GM21717 (cell line): ENCODE data around the gene SERGEF.
"Not testable (repeated sequence)": the region's sequence is repeated elsewhere in the genome, so short reads cannot be mapped to it uniquely, and the experiment has no call there.

Source experiments
- ATAC-seq: cut with Tn5 transposase; IDR thresholded peaks from one replicate; pipeline ENCODE4 v1.9.1; 2021; ENCODE audit warnings: mild to moderate bottlenecking, moderate library complexity; ENCODE audit not compliant: unreplicated experiment

The SERGEF gene

GRCh38 chr11:18001191-18001590, 11.7 kb downstream of the SERGEF start:
- no peak for ATAC-seq

GRCh38 chr11:18000760-18001159, 12.1 kb downstream of the SERGEF start:
- no peak for ATAC-seq

DNA sequence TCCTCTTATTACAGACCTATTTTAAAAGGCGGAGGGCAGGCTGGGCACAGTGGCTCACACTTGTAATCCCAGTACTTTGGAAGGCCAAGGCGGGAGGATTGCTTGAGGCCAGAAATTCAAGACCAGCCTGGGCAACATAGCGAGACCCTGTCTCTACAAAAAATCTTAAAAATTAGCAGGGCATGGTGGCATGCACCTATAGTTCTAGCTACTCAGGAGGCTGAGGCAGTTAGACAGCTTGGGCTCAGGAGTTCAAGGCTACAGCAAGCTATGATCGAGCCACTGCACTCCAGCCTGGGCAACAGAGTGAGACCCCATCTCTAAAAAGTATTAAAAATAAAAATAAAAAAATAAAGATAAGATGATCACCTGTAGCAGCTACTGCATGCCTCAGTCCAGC, 12.7 kb downstream of the SERGEF start:
- not testable (repeated sequence) for ATAC-seq

GRCh38 chr11:17992916-17993315, 19.9 kb downstream of the SERGEF start:
- no peak for ATAC-seq

- peak; percentile 73 for ATAC-seq
These were observed 20.9 kb downstream of the SERGEF start for GRCh38 chr11:17991783-17992433.

DNA sequence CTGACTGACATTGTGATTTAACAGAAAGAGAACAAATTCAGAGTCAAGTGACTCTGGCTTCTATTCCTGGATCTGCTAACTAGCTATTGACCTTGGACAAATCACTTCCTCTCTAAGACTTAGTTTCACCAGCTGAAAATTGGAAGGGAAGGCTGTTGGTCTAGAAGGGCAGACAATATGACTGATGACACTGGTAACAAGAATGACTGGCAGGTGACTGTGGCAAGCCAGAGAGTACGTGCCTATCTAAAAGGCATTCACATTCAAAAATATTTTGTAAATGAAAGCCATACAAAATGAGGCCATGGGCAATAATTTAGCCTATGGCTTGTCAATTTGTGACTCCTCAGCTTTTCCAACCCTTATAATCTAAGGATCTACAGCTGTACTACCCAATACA, 23.5 kb downstream of the SERGEF start:
- ATAC-seq, result no peak

GRCh38 chr11:17988465-17988864, 24.4 kb downstream of the SERGEF start:
- no peak for ATAC-seq

GRCh38 chr11:17987826-17988225, 25.0 kb downstream of the SERGEF start:
- ATAC-seq, result no peak

DNA sequence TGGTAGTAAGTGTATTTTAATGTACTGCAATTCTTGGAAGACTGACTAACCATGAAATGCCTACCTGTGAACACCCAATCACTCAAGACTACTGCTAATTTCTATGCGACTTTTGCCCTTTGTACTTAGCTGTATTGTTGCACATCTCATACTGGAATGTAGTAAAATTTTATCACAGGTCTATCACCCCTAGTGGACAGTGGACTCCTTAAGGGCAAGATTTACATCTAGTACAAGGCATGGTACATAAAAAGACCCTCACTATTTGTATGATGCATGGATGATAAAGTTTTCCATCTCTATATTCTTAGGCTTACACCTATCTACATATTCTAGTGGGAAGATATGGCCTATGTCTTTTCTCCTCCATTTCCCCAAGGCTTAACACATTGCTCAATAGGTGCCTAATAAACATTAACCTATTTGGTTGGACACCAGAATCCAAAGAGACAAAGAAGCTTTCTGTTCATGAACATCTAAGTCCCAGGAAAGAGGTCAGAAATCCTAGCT, 26.1 kb downstream of the SERGEF start:
- no peak for ATAC-seq

GRCh38 chr11:17986007-17986710, 26.7 kb downstream of the SERGEF start:
- ATAC-seq, result no peak

GRCh38 chr11:17985517-17985916, 27.3 kb downstream of the SERGEF start:
- ATAC-seq, result no peak

- no peak for ATAC-seq
These were observed 29.3 kb downstream of the SERGEF start for GRCh38 chr11:17983569-17983968.

DNA sequence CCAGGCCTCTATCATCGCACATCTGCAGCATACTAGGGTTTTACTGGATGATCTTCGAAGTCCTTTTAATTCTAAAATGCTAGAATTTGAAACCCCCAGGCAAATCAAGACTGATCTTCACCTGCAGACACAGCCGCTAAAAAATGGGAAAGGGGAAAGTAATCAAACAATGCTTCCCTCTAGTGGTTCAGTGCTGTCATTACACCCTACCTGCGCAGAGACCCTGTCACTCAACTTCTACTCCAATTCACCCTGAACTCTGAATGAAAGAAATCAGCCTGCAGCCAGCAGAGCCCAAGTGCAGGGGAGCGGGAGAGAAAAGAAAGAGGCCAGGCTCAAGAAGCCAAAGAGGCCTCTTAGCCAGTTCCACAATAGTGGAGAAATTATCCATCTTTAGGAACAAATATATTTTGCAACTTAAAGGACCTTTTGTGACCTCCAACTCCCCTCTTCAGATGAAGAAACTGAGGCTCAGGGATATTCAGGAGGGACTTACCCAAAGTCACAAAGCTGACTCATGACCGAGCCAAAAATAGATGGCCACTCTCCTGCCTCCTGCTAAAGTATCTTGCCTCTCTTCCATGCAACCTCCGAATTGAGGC, 33.0 kb downstream of the SERGEF start:
- no peak for ATAC-seq

GRCh38 chr11:17978553-17979287, 34.1 kb downstream of the SERGEF start:
- no peak for ATAC-seq

- no peak for ATAC-seq
These were observed 36.2 kb downstream of the SERGEF start for GRCh38 chr11:17976651-17977050.

DNA sequence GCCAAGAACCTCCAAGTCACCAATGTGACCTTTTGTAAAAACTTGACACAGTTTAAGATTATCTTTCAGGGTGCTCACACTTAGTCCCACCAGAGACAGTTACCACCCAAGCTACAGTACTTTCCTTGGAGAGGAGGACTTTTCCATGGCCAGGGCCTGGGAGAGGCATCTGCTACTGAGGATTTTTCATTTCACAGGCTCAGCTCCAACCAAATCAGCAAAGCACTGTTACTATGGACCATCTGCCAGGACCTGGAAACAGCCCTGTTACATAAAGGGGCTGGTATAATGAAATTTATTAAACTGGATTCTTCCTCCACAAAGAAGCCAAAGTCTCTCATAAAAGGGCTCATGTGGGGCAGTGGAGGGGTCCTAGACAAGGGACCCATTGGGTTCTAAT, 38.6 kb downstream of the SERGEF start:
- no peak for ATAC-seq

GRCh38 chr11:17972987-17973386, 39.9 kb downstream of the SERGEF start:
- ATAC-seq, result no peak

DNA sequence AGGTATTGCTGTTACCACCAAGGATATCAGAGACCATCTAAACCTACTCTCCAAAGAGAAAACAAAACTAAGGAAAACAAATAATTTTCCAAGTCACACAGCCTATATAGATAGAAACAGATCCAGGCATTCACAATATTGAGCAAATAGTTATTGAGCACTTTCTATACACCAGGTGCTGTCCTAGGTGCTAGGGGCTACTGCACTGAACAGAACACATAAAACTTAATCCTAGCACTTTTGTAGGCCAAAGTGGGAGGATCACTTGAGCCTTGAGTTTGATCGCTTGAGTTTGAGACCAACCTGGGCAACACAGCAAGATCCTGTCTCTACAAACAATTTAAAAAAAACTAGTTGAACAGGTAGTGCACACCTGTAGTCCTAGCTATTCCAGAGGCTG, 44.6 kb downstream of the SERGEF start:
- no peak for ATAC-seq

- no peak for ATAC-seq
These were observed 45.2 kb downstream of the SERGEF start for GRCh38 chr11:17967661-17968060.

- ATAC-seq, result no peak
These were observed 52.8 kb downstream of the SERGEF start for GRCh38 chr11:17960091-17960490.

DNA sequence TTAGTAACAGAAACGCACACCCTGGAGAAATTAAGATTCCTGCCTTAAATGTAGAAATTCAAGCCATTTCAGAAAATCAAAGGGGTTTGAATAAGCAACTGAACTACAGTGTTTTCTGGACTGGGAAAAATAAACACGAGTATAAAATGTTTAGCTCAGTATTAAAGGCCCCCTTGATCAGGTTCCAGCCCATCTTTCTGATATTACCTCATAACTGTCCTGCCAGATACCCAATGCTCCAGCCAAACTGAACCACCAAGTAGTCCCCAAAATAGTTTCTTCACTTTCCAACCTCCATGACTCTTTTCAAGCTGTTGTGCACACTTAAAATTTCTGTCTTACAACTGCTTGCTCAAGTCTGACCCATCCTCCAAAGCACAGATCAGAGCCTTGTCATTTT, 54.4 kb downstream of the SERGEF start:
- ATAC-seq, result no peak
